Naive thymus-derived CD4-positive, alpha-beta T cell (primary cell): ENCODE results near the gene COPZ1. TPM values are rescaled to one million over a fixed set of nuclear protein-coding genes. Genes with fewer than 3 reads are reported as not detected.

ENCODE experiments used
- ATAC-seq: fragments of 150-1000 bp; cut with Tn5 transposase; 2 replicates; pipeline ENCODE4 v1.10.0; 2021; ENCODE audit warnings: mild to moderate bottlenecking, moderate library complexity
- CTCF ChIA-PET: fragments of 350-600 bp; sonication (Branson Sonifier 250); formaldehyde crosslinking; loops from one replicate; lab custom pipeline; 2021; ENCODE audit warnings: antibody characterized with exemption; lab: Charles Lee
- POLR2A ChIA-PET: fragments of 350-600 bp; sonication (Branson Sonifier 250); formaldehyde crosslinking; loops from one replicate; lab custom pipeline; 2021; ENCODE audit warnings: antibody characterized with exemption, inconsistent platforms; lab: Charles Lee
- DNase-seq, 9 donors: peaks; one replicate each; pipeline versions ENCODE4 v3.0.0 to v3.0.0-alpha.2; 2020 to 2022; ENCODE audit warnings: mixed read lengths in 1 of 9
- H3K27ac ChIP-seq: one replicate; pipeline ENCODE4 v1.7.0; 2013; ENCODE audit warnings: mild to moderate bottlenecking, low read depth, low read length, moderate library complexity
- H3K27me3 ChIP-seq, 2 donors: one replicate each; pipeline ENCODE4 v1.7.0; 2013; ENCODE audit warnings: low read length in 2 of 2, mild to moderate bottlenecking in 2 of 2, moderate library complexity in 2 of 2; ENCODE audit not compliant: control insufficient read depth in 2 of 2, insufficient read depth in 2 of 2
- H3K36me3 ChIP-seq, 3 experiments: 1 replicate in 2 of 3; 2 replicates in 1 of 3; pipeline ENCODE4 v1.7.0; 2013; ENCODE audit warnings: low read length in 3 of 3, mild to moderate bottlenecking in 3 of 3, moderate library complexity in 1 of 3; ENCODE audit not compliant: insufficient read depth in 3 of 3, control insufficient read depth in 2 of 3
- H3K4me1 ChIP-seq, 2 donors: one replicate each; pipeline ENCODE4 v1.7.0; 2013; ENCODE audit warnings: low read length in 2 of 2, mild to moderate bottlenecking in 2 of 2, moderate library complexity in 1 of 2; ENCODE audit not compliant: control insufficient read depth in 2 of 2, insufficient read depth in 2 of 2
- H3K4me3 ChIP-seq: 2 replicates; pipeline ENCODE4 v1.7.0; 2013; ENCODE audit warnings: mild to moderate bottlenecking, low read length
- H3K9me3 ChIP-seq, 3 experiments: 1 replicate in 2 of 3; 2 replicates in 1 of 3; pipeline ENCODE4 v1.7.0; 2013; ENCODE audit warnings: low read length in 3 of 3; ENCODE audit not compliant: control insufficient read depth in 2 of 3
- H3K27ac Mint-ChIP-seq, 9 donors: one replicate each; pipeline ENCODE4 v1.8.0; 2020 to 2022; ENCODE audit warnings: mixed read lengths in 9 of 9, mild to moderate bottlenecking in 8 of 9, moderate library complexity in 5 of 9, inconsistent platforms in 2 of 9
- H3K27me3 Mint-ChIP-seq, 5 donors: one replicate each; pipeline ENCODE4 v1.8.0; 2021 to 2022; ENCODE audit warnings: mixed read lengths in 5 of 5, mild to moderate bottlenecking in 1 of 5
- H3K36me3 Mint-ChIP-seq, 5 donors: one replicate each; pipeline ENCODE4 v1.8.0; 2020 to 2022; ENCODE audit warnings: mixed read lengths in 5 of 5, mild to moderate bottlenecking in 3 of 5, inconsistent platforms in 1 of 5
- H3K4me1 Mint-ChIP-seq, 7 donors: one replicate each; pipeline ENCODE4 v1.8.0; 2020 to 2022; ENCODE audit warnings: mixed read lengths in 7 of 7, mild to moderate bottlenecking in 3 of 7, inconsistent platforms in 1 of 7
- H3K4me3 Mint-ChIP-seq, 10 donors: one replicate each; pipeline ENCODE4 v1.8.0; 2020 to 2022; ENCODE audit warnings: mild to moderate bottlenecking in 10 of 10, mixed read lengths in 10 of 10, moderate library complexity in 6 of 10, inconsistent platforms in 2 of 10
- H3K9me3 Mint-ChIP-seq, 11 donors: one replicate each; pipeline ENCODE4 v1.8.0; 2020 to 2022; ENCODE audit warnings: mixed read lengths in 11 of 11, mild to moderate bottlenecking in 4 of 11, inconsistent platforms in 1 of 11, moderate library complexity in 1 of 11
- intact Hi-C, 2 donors: fragments of 100-400 bp; cut with micrococcal nuclease; formaldehyde crosslinking; loops; one replicate each; pipeline ENCODE4 v1.15.1; 2023
- polyA plus RNA-seq, 2 donors: library from polyadenylated mRNA; unstranded; fragments of 300-500 nt; fragmentation: Illumina TruSeq; gene quantifications; one replicate each; pipeline ENCODE4 v1.2.3, GENCODE V29; 2021
- total RNA-seq, 6 experiments: library from RNA in 5 of 6; stranded (reverse) in 5 of 6; gene quantifications; 1 replicate in 5 of 6; 2 replicates in 1 of 6; pipeline ENCODE4 v1.2.3 and lab custom pipeline; 2021 to 2026

The COPZ1 gene
- total and polyA plus RNA-seq, 7 experiments from 2014 or later: 47.5 to 171 (median 83.1) TPM

GRCh38 chr12:54328595-54329337, 3.8 kb downstream of the COPZ1 start:
- peaks cover 20 to 59% of the 10 kb centered on the region in 2 donors for H3K4me1 ChIP-seq
- H3K36me3 Mint-ChIP-seq: peaks cover 0 to 9% (median 0%) of the 10 kb centered on the region in 5 donors
- ChIA-PET POLR2A (interaction anchor here (0.8 to 1.0 kb wide), 4 partner anchors 13 to 48 kb away, joined by 3 to 7 read pairs (median 3); partner anchors contain the start of gene HNRNPA1), CTCF (interaction anchor here (0.6 to 0.8 kb wide), 2 partner anchors 9 to 135 kb away, joined by 3 to 4 read pairs; no protein-coding TSS in a partner anchor)
- no peaks in the 10 kb centered on the region for H3K9me3 ChIP-seq
- H3K36me3 ChIP-seq: no peaks in the 10 kb centered on the region
- H3K27ac ChIP-seq: peak overlapping the region; percentile 37
- no peaks in the 10 kb centered on the region for H3K27me3 Mint-ChIP-seq
- no peak overlapping the region for H3K4me3 ChIP-seq
- H3K9me3 Mint-ChIP-seq: peaks cover 0 to 2% (median 0%) of the 10 kb centered on the region in 11 donors
- peak overlapping the region; percentile 44 to 90 (median 80) for H3K27ac Mint-ChIP-seq
- peaks cover 17 to 84% (median 69%) of the 10 kb centered on the region in 7 donors for H3K4me1 Mint-ChIP-seq
- DNase-seq (no peak), ATAC-seq (no peak)
- no peaks in the 10 kb centered on the region for H3K27me3 ChIP-seq
- peak overlapping the region in 8 of 10 donors; percentile 3 to 68 (median 52) for H3K4me3 Mint-ChIP-seq
- intact Hi-C loops: no loop called here

- ChIA-PET POLR2A (interaction anchor here (0.7 to 2.4 kb wide), 6 partner anchors 21 to 1439 kb away, joined by 3 to 7 read pairs (median 3); partner anchors contain the start of genes CBX5 and HNRNPA1), CTCF (no interaction called here)
- H3K4me3 Mint-ChIP-seq: peak overlapping the region in 3 of 10 donors; percentile 6 to 34 (median 16)
- intact Hi-C loops: no loop called here
- Histone ChIP-seq H3K4me1 (peaks cover 20 to 60% of the 10 kb centered on the region in 2 donors), H3K36me3 (no peaks in the 10 kb centered on the region), H3K9me3 (no peaks in the 10 kb centered on the region), H3K4me3 (no peak overlapping the region), H3K27me3 (no peaks in the 10 kb centered on the region), H3K27ac (peak overlapping the region; percentile 46)
- H3K27ac Mint-ChIP-seq: peak overlapping the region; percentile 60 to 95 (median 82)
- no peak for ATAC-seq
- H3K27me3 Mint-ChIP-seq: no peaks in the 10 kb centered on the region
- peaks cover 0 to 9% (median 0%) of the 10 kb centered on the region in 5 donors for H3K36me3 Mint-ChIP-seq
- H3K4me1 Mint-ChIP-seq: peaks cover 21 to 83% (median 63%) of the 10 kb centered on the region in 7 donors
- no peak for DNase-seq
- H3K9me3 Mint-ChIP-seq: peaks cover 0 to 2% (median 0%) of the 10 kb centered on the region in 11 donors
Measured at GRCh38 chr12:54329759-54330158, 4.8 kb downstream of the COPZ1 start.

GRCh38 chr12:54330442-54330841, 5.5 kb downstream of the COPZ1 start:
- CTCF ChIA-PET: no interaction called here
- ATAC-seq: no peak
- peaks cover 19 to 58% of the 10 kb centered on the region in 2 donors for H3K4me1 ChIP-seq
- H3K27me3 ChIP-seq: no peaks in the 10 kb centered on the region
- H3K36me3 ChIP-seq: no peaks in the 10 kb centered on the region
- intact Hi-C loops: no loop called here
- peak overlapping the region; percentile 68 to 95 (median 85) for H3K27ac Mint-ChIP-seq
- H3K9me3 ChIP-seq: no peaks in the 10 kb centered on the region
- POLR2A ChIA-PET: interaction anchor here (0.7 to 2.4 kb wide), 4 partner anchors 21 to 1438 kb away, joined by 3 to 7 read pairs (median 3); partner anchors contain the start of genes CBX5 and HNRNPA1
- peak overlapping the region; percentile 46 for H3K27ac ChIP-seq
- peaks cover 0 to 9% (median 0%) of the 10 kb centered on the region in 5 donors for H3K36me3 Mint-ChIP-seq
- DNase-seq: no peak
- H3K4me1 Mint-ChIP-seq: peaks cover 25 to 82% (median 57%) of the 10 kb centered on the region in 7 donors
- H3K4me3 ChIP-seq: no peak overlapping the region
- H3K27me3 Mint-ChIP-seq: no peaks in the 10 kb centered on the region
- no peaks in the 10 kb centered on the region for H3K9me3 Mint-ChIP-seq
- peak overlapping the region in 8 of 10 donors; percentile 10 to 71 (median 62) for H3K4me3 Mint-ChIP-seq

- intact Hi-C loops: no loop called here
- Histone ChIP-seq H3K27me3 (no peaks in the 10 kb centered on the region), H3K4me3 (no peak overlapping the region), H3K36me3 (no peaks in the 10 kb centered on the region), H3K27ac (peak overlapping the region; percentile 46), H3K4me1 (peaks cover 17 to 52% of the 10 kb centered on the region in 2 donors), H3K9me3 (no peaks in the 10 kb centered on the region)
- CTCF ChIA-PET: no interaction called here
- ATAC-seq (no peak), DNase-seq (no peak)
- H3K9me3 Mint-ChIP-seq: no peaks in the 10 kb centered on the region
- POLR2A ChIA-PET: interaction anchor here (1.3 to 4.8 kb wide), 3 partner anchors 22 to 51 kb away, joined by 5 to 32 read pairs (median 7); partner anchors contain the start of genes CBX5 and HNRNPA1
- peak overlapping the region; percentile 70 to 95 (median 82) for H3K27ac Mint-ChIP-seq
- H3K4me3 Mint-ChIP-seq: peak overlapping the region in 7 of 10 donors; percentile 10 to 63 (median 34)
- H3K27me3 Mint-ChIP-seq: no peaks in the 10 kb centered on the region
- peaks cover 32 to 83% (median 56%) of the 10 kb centered on the region in 7 donors for H3K4me1 Mint-ChIP-seq
- H3K36me3 Mint-ChIP-seq: peaks cover 0 to 10% (median 3%) of the 10 kb centered on the region in 5 donors
Measured at GRCh38 chr12:54331461-54331860, 6.5 kb downstream of the COPZ1 start.

GRCh38 chr12:54333420-54334034, 8.6 kb downstream of the COPZ1 start:
- Mint-ChIP-seq H3K27ac (peak overlapping the region in 6 of 9 donors; percentile 5 to 73 (median 26)), H3K9me3 (no peaks in the 10 kb centered on the region), H3K4me3 (peak overlapping the region in 8 of 10 donors; percentile 9 to 48 (median 23)), H3K27me3 (no peaks in the 10 kb centered on the region), H3K4me1 (peaks cover 30 to 85% (median 54%) of the 10 kb centered on the region in 7 donors), H3K36me3 (peaks cover 0 to 8% (median 3%) of the 10 kb centered on the region in 5 donors)
- H3K4me1 ChIP-seq: peaks cover 17 to 48% of the 10 kb centered on the region in 2 donors
- H3K4me3 ChIP-seq: no peak overlapping the region
- H3K27ac ChIP-seq: no peak overlapping the region
- ATAC-seq: no peak
- no peaks in the 10 kb centered on the region for H3K36me3 ChIP-seq
- intact Hi-C loops: no loop called here
- H3K9me3 ChIP-seq: no peaks in the 10 kb centered on the region
- POLR2A ChIA-PET: interaction anchor here (0.7 to 4.8 kb wide), 5 partner anchors 9 to 1024 kb away, joined by 3 to 32 read pairs (median 4); partner anchors contain the start of gene COPZ1
- CTCF ChIA-PET: interaction anchor here (0.8 to 2.7 kb wide), 4 partner anchors 9 to 106 kb away, joined by 3 to 13 read pairs (median 6); partner anchors contain the start of gene COPZ1
- DNase-seq: no peak
- H3K27me3 ChIP-seq: no peaks in the 10 kb centered on the region
